ENCODE results near the gene CADPS.

DNA sequence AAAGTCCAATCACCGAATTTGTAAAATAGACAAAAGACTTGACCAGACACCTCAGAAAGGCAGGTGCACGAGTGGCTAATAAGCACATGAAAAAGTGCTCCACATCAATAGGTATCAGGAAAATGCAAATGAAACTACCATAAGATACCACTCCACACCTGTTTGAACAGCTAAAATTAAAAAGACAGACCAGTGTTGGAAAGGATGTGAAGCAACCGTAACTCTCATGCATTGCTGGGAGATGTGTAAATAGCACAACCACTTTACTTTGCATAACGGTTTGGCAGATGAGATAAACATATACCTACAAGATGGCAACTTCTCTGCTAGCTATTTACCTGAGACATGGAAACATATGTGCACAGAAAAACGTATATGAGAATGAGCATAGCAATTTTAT lies 56.9 kb downstream of the CADPS start:
- TF ChIP-seq, protein P1, sequence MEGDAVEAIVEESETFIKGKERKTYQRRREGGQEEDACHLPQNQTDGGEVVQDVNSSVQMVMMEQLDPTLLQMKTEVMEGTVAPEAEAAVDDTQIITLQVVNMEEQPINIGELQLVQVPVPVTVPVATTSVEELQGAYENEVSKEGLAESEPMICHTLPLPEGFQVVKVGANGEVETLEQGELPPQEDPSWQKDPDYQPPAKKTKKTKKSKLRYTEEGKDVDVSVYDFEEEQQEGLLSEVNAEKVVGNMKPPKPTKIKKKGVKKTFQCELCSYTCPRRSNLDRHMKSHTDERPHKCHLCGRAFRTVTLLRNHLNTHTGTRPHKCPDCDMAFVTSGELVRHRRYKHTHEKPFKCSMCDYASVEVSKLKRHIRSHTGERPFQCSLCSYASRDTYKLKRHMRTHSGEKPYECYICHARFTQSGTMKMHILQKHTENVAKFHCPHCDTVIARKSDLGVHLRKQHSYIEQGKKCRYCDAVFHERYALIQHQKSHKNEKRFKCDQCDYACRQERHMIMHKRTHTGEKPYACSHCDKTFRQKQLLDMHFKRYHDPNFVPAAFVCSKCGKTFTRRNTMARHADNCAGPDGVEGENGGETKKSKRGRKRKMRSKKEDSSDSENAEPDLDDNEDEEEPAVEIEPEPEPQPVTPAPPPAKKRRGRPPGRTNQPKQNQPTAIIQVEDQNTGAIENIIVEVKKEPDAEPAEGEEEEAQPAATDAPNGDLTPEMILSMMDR (conservative IDR thresholded peaks at IDR 0.05; ENCODE audit: low read length): no peak
- TF ChIP-seq EZH2phosphoT487 (IDR thresholded peaks at IDR 0.05; ENCODE audit: borderline replicate concordance): no peak

Measured in Loucy (cell line).